GM23248 (cell line): ENCODE measurements around the gene CLEC16A. TPM values are rescaled to one million over a fixed set of nuclear protein-coding genes. Genes with fewer than 3 reads are reported as not detected.
A peak's percentile ranks its signal among the peaks of the same experiment; 100 is the strongest.
"Not testable (repeated sequence)": the region's sequence is repeated elsewhere in the genome, so short reads cannot be mapped to it uniquely, and the experiment has no call there.

ENCODE experiments used
- DNase-seq: peaks from one replicate; pipeline ENCODE4 v3.0.0-alpha.2; 2015
- H2AFZ ChIP-seq: fragments of 200-600 bp; sonication (generic); 2 replicates; pipeline ENCODE4 v1.6.1; 2016; ENCODE audit warnings: antibody characterized with exemption
- H3F3A ChIP-seq: fragments of 200-600 bp; sonication (generic); 2 replicates; pipeline ENCODE4 v1.6.1; 2016; ENCODE audit warnings: mild to moderate bottlenecking, antibody characterized with exemption, mixed run types; ENCODE audit not compliant: insufficient read depth
- H3K27ac ChIP-seq: fragments of 200-600 bp; sonication (generic); 2 replicates; pipeline ENCODE4 v1.5.1; 2016; ENCODE audit warnings: mild to moderate bottlenecking
- H3K27me3 ChIP-seq: fragments of 200-600 bp; sonication (generic); replicated peaks from 2 replicates; pipeline ENCODE4 v1.6.1; 2016; ENCODE audit warnings: mild to moderate bottlenecking; ENCODE audit not compliant: insufficient read depth
- H3K36me3 ChIP-seq: fragments of 200-600 bp; sonication (generic); 2 replicates; pipeline ENCODE4 v1.6.1; 2016; ENCODE audit warnings: low read depth, mild to moderate bottlenecking
- H3K4me1 ChIP-seq: fragments of 200-600 bp; sonication (generic); 2 replicates; pipeline ENCODE4 v1.6.1; 2016; ENCODE audit warnings: mild to moderate bottlenecking; ENCODE audit not compliant: insufficient read depth
- H3K4me2 ChIP-seq: fragments of 200-600 bp; sonication (generic); one replicate; pipeline ENCODE4 v1.6.1; 2016; ENCODE audit warnings: mild to moderate bottlenecking; ENCODE audit not compliant: unreplicated experiment
- H3K4me3 ChIP-seq: fragments of 200-600 bp; sonication (generic); 2 replicates; pipeline ENCODE4 v1.5.1; 2016; ENCODE audit warnings: mild to moderate bottlenecking
- H3K79me2 ChIP-seq: fragments of 200-600 bp; sonication (generic); 2 replicates; pipeline ENCODE4 v1.6.1; 2016; ENCODE audit warnings: mild to moderate bottlenecking; ENCODE audit not compliant: insufficient read depth
- H3K9ac ChIP-seq: fragments of 200-600 bp; sonication (generic); 2 replicates; pipeline ENCODE4 v1.6.1; 2016; ENCODE audit warnings: mild to moderate bottlenecking
- H3K9me2 ChIP-seq: fragments of 200-600 bp; sonication (generic); 2 replicates; pipeline ENCODE4 v1.6.1; 2016; ENCODE audit warnings: mixed run types, mild to moderate bottlenecking, moderate library complexity; ENCODE audit not compliant: insufficient read depth
- H3K9me3 ChIP-seq: fragments of 200-600 bp; sonication (generic); one replicate; pipeline ENCODE4 v1.6.1; 2017; ENCODE audit warnings: low read depth
- H4K20me1 ChIP-seq: fragments of 200-600 bp; sonication (generic); 2 replicates; pipeline ENCODE4 v1.6.0; 2016; ENCODE audit not compliant: insufficient read depth
- EZH2 ChIP-seq: fragments of 200-600 bp; sonication (generic); IDR thresholded peaks from 2 replicates; pipeline ENCODE4 v1.6.1; 2018; ENCODE audit warnings: antibody characterized with exemption, mild to moderate bottlenecking; ENCODE audit not compliant: insufficient read depth, poor library complexity, severe bottlenecking
- EZH2phosphoT487 ChIP-seq: fragments of 200-600 bp; sonication (generic); IDR thresholded peaks from 2 replicates; pipeline ENCODE4 v1.6.1; 2018; ENCODE audit warnings: antibody characterized with exemption, moderate library complexity, mild to moderate bottlenecking, low read depth; ENCODE audit not compliant: insufficient read depth
- WGBS, 2 experiments: methylation state at CpG; one replicate each; pipeline ENCODE4 v1.1.6; 2015 to 2017; ENCODE audit warnings: low lambda C conversion rate in 2 of 2, low coverage in 1 of 2; ENCODE audit errors: missing lambda C conversion rate in 2 of 2; 5-methylcytosine and 5-hydroxymethylcytosine counted together
- in situ Hi-C: fragments of 300-500 bp; cut with MboI; formaldehyde crosslinking; loops from 2 replicates; pipeline ENCODE4 v1.15.0; 2020
- polyA plus RNA-seq: library from polyadenylated mRNA; unstranded; fragments of >200 nt; fragmentation: Nextera tagmentation; extraction: Ambion mirVana; gene quantifications from 2 replicates; pipeline ENCODE4 v1.2.1, GENCODE V29; 2016
- total RNA-seq: library from RNA; depleted of rRNA; stranded (reverse); fragments of >200 nt; shearing (Covaris generic); gene quantifications from 2 replicates; pipeline ENCODE4 v1.2.3, GENCODE V29; 2014

The CLEC16A gene
- total and polyA plus RNA-seq, 2 experiments from 2014 or later = 13.2 to 21.4 TPM

- 35 to 36% methylated on average over 13 to 14 of the region's 14 CpGs for WGBS, 2 experiments
- in situ Hi-C loops = loop anchor here (25.0 kb wide), 1 partner anchor 660 kb away; no protein-coding TSS in a partner anchor
Observed at GRCh38 chr16:10922328-10923145, 21.8 kb upstream of the CLEC16A start.

GRCh38 chr16:10923146-10923649, 21.2 kb upstream of the CLEC16A start:
- in situ Hi-C loops = loop anchor here (25.0 kb wide), 1 partner anchor 661 kb away; no protein-coding TSS in a partner anchor
- no peak overlapping the region for H3K27ac ChIP-seq
- 0 out of 2 replicates have a peak, but pooled peaks cover 4% of the 10 kb centered on the region for H3F3A ChIP-seq
- no peak overlapping the region for H3K4me3 ChIP-seq
- H3K9me3 ChIP-seq = no peaks in the 10 kb centered on the region
- no peak for TF ChIP-seq EZH2
- TF ChIP-seq EZH2phosphoT487 = no peak
- no peaks in the 10 kb centered on the region for H3K27me3 ChIP-seq
- DNase-seq = no peak
- H3K4me2 ChIP-seq = no peak overlapping the region
- H2AFZ ChIP-seq = no peak overlapping the region
- H3K9ac ChIP-seq = no peak overlapping the region
- no peaks in the 10 kb centered on the region for H3K79me2 ChIP-seq
- WGBS, 2 experiments = 86 to 89% methylated on average over 9 to 10 of the region's 10 CpGs
- H4K20me1 ChIP-seq = no peaks in the 10 kb centered on the region
- H3K9me2 ChIP-seq = no peaks in the 10 kb centered on the region
- no peaks in the 10 kb centered on the region for H3K36me3 ChIP-seq
- H3K4me1 ChIP-seq = peaks cover 11% of the 10 kb centered on the region

More at GRCh38 chr16:10922328-10923145, 21.8 kb upstream of the CLEC16A start:
- Histone ChIP-seq H2AFZ (peak overlapping the region; percentile 25; the same call in 1 of the 2 replicates), H3K9ac (peak overlapping the region; percentile 19; the same call in 1 of the 2 replicates), H3K4me3 (no peak overlapping the region), H3K4me2 (peak overlapping the region; percentile 25), H3K9me2 (no peaks in the 10 kb centered on the region), H3K36me3 (no peaks in the 10 kb centered on the region), H4K20me1 (no peaks in the 10 kb centered on the region), H3F3A (0 out of 2 replicates have a peak, but pooled peaks cover 4% of the 10 kb centered on the region), H3K4me1 (peaks cover 11% of the 10 kb centered on the region), H3K27ac (peak overlapping the region; percentile 17; the same call in 1 of the 2 replicates), H3K79me2 (no peaks in the 10 kb centered on the region), H3K9me3 (no peaks in the 10 kb centered on the region), H3K27me3 (no peaks in the 10 kb centered on the region)
- peak; percentile 89 for DNase-seq
- TF ChIP-seq EZH2phosphoT487 = no peak
- no peak for TF ChIP-seq EZH2

DNA sequence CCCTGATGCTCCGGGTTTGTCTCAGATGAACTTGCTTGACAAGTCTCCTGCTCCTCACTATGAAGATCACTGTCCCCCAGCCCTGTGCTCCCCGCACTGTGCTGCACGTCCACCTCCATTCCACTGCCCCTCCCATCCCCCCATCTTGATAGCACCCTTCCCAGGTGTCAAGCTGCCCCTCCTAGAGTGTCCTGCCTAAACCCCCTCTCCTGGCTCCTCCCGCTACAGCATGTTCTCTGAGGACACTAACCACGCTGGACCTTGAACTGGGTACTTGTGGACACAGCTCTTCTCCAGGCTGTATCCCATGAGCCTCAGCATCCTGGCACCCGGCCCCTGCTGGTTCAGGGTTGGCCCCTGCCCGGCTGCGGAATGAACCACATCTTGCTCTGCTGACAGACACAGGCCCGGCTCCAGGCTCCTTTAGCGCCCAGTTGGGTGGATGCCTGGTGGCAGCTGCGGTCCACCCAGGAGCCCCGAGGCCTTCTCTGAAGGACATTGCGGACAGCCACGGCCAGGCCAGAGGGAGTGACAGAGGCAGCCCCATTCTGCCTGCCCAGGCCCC, 20.6 kb upstream of the CLEC16A start:
- peak; percentile 31 for DNase-seq
- Histone ChIP-seq H3K4me2 (no peak overlapping the region), H2AFZ (no peak overlapping the region), H4K20me1 (no peaks in the 10 kb centered on the region), H3K36me3 (no peaks in the 10 kb centered on the region), H3K4me3 (no peak overlapping the region), H3K27ac (no peak overlapping the region), H3F3A (0 out of 2 replicates have a peak, but pooled peaks cover 4% of the 10 kb centered on the region), H3K27me3 (no peaks in the 10 kb centered on the region), H3K9ac (no peak overlapping the region), H3K4me1 (peaks cover 11% of the 10 kb centered on the region), H3K9me2 (no peaks in the 10 kb centered on the region), H3K9me3 (no peaks in the 10 kb centered on the region), H3K79me2 (no peaks in the 10 kb centered on the region)
- TF ChIP-seq EZH2phosphoT487 (no peak), EZH2 (no peak)
- 46% methylated on average over 14 of the region's 14 CpGs for WGBS, 2 experiments
- in situ Hi-C loops = loop anchor here (25.0 kb wide), 1 partner anchor 661 kb away; no protein-coding TSS in a partner anchor

- H3K4me3 ChIP-seq, in situ Hi-C loops: not testable (repeated sequence)
Observed at GRCh38 chr16:10925285-10925684, 19.1 kb upstream of the CLEC16A start.

More at GRCh38 chr16:10925285-10925684, 19.1 kb upstream of the CLEC16A start:
- not testable (repeated sequence) for H3K36me3 ChIP-seq, H3K9ac ChIP-seq, H2AFZ ChIP-seq, H3K27me3 ChIP-seq, H4K20me1 ChIP-seq, H3K9me2 ChIP-seq, H3K79me2 ChIP-seq, H3K4me2 ChIP-seq, DNase-seq, H3F3A ChIP-seq, H3K27ac ChIP-seq, H3K9me3 ChIP-seq
- WGBS, 2 experiments = 90 to 98% methylated on average over 3 of the region's 3 CpGs
- peaks cover 11% of the 10 kb centered on the region for H3K4me1 ChIP-seq
